ENCODE measurements around the gene SRC. TPM values are rescaled to one million over a fixed set of nuclear protein-coding genes. Genes with fewer than 3 reads are reported as not detected.

The SRC gene
- total RNA-seq, 1 donor from 2014 or later = 7.8 TPM

- Histone ChIP-seq H3K36me3 (ENCODE audit: control insufficient read depth in 3 of 3, insufficient read depth in 3 of 3, low read length in 3 of 3) (no peaks in the 10 kb centered on the region), H3K9ac (ENCODE audit: low read depth in 1 of 3, low read length in 3 of 3) (no peak overlapping the region), H3K4me1 (ENCODE audit: control insufficient read depth in 3 of 3, insufficient read depth in 3 of 3, low read length in 3 of 3) (peaks cover 0 to 5% (median 2%) of the 10 kb centered on the region in 3 donors), H3K27ac (ENCODE audit: low read depth, low read length) (no peak overlapping the region), H3K4me3 (ENCODE audit: low read length in 3 of 3) (no peak overlapping the region), H3K27me3 (ENCODE audit: control insufficient read depth in 3 of 3, insufficient read depth in 3 of 3, low read length in 3 of 3) (peaks cover 8 to 18% (median 17%) of the 10 kb centered on the region in 3 donors), H3K9me3 (ENCODE audit: control insufficient read depth in 3 of 3, low read length in 3 of 3) (no peaks in the 10 kb centered on the region)
Observed at GRCh38 chr20:37342231-37343177, 3.4 kb upstream of the SRC start.

GRCh38 chr20:37343212-37343993 lies 2.5 kb upstream of the SRC start:
- no peak overlapping the region for H3K4me3 ChIP-seq (ENCODE audit: low read length in 3 of 3)
- H3K27me3 ChIP-seq (ENCODE audit: control insufficient read depth in 3 of 3, insufficient read depth in 3 of 3, low read length in 3 of 3) = peaks cover 8 to 18% (median 17%) of the 10 kb centered on the region in 3 donors
- peaks cover 2 to 5% (median 4%) of the 10 kb centered on the region in 3 donors for H3K4me1 ChIP-seq (ENCODE audit: control insufficient read depth in 3 of 3, insufficient read depth in 3 of 3, low read length in 3 of 3)
- no peaks in the 10 kb centered on the region for H3K9me3 ChIP-seq (ENCODE audit: control insufficient read depth in 3 of 3, low read length in 3 of 3)
- no peaks in the 10 kb centered on the region for H3K36me3 ChIP-seq (ENCODE audit: control insufficient read depth in 3 of 3, insufficient read depth in 3 of 3, low read length in 3 of 3)
- no peak overlapping the region for H3K27ac ChIP-seq (ENCODE audit: low read depth, low read length)
- peak overlapping the region in 1 of 3 donors; percentile 16 for H3K9ac ChIP-seq (ENCODE audit: low read depth in 1 of 3, low read length in 3 of 3)

- H3K4me3 ChIP-seq (ENCODE audit: low read length in 3 of 3) = no peak overlapping the region
- H3K4me1 ChIP-seq (ENCODE audit: control insufficient read depth in 3 of 3, insufficient read depth in 3 of 3, low read length in 3 of 3) = peaks cover 2 to 5% (median 4%) of the 10 kb centered on the region in 3 donors
- peaks cover 8 to 18% (median 17%) of the 10 kb centered on the region in 3 donors for H3K27me3 ChIP-seq (ENCODE audit: control insufficient read depth in 3 of 3, insufficient read depth in 3 of 3, low read length in 3 of 3)
- no peaks in the 10 kb centered on the region for H3K36me3 ChIP-seq (ENCODE audit: control insufficient read depth in 3 of 3, insufficient read depth in 3 of 3, low read length in 3 of 3)
- H3K9ac ChIP-seq (ENCODE audit: low read depth in 1 of 3, low read length in 3 of 3) = no peak overlapping the region
- H3K27ac ChIP-seq (ENCODE audit: low read depth, low read length) = no peak overlapping the region
- H3K9me3 ChIP-seq (ENCODE audit: control insufficient read depth in 3 of 3, low read length in 3 of 3) = no peaks in the 10 kb centered on the region
Observed at GRCh38 chr20:37343994-37344355, 2.0 kb upstream of the SRC start.

- Histone ChIP-seq H3K36me3 (ENCODE audit: control insufficient read depth in 3 of 3, insufficient read depth in 3 of 3, low read length in 3 of 3) (no peaks in the 10 kb centered on the region), H3K9ac (ENCODE audit: low read depth in 1 of 3, low read length in 3 of 3) (no peak overlapping the region), H3K9me3 (ENCODE audit: control insufficient read depth in 3 of 3, low read length in 3 of 3) (no peaks in the 10 kb centered on the region), H3K27me3 (ENCODE audit: control insufficient read depth in 3 of 3, insufficient read depth in 3 of 3, low read length in 3 of 3) (peaks cover 8 to 18% (median 17%) of the 10 kb centered on the region in 3 donors), H3K4me1 (ENCODE audit: control insufficient read depth in 3 of 3, insufficient read depth in 3 of 3, low read length in 3 of 3) (peaks cover 2 to 8% (median 7%) of the 10 kb centered on the region in 3 donors), H3K27ac (ENCODE audit: low read depth, low read length) (no peak overlapping the region), H3K4me3 (ENCODE audit: low read length in 3 of 3) (no peak overlapping the region)
Observed at GRCh38 chr20:37344506-37345338, 1.2 kb upstream of the SRC start.

GRCh38 chr20:37346236-37346534 lies 245 bp downstream of the SRC start:
- no peak overlapping the region for H3K27ac ChIP-seq (ENCODE audit: low read depth, low read length)
- H3K9ac ChIP-seq (ENCODE audit: low read depth in 1 of 3, low read length in 3 of 3) = no peak overlapping the region
- no peak overlapping the region for H3K4me3 ChIP-seq (ENCODE audit: low read length in 3 of 3)
- peaks cover 2 to 12% (median 11%) of the 10 kb centered on the region in 3 donors for H3K4me1 ChIP-seq (ENCODE audit: control insufficient read depth in 3 of 3, insufficient read depth in 3 of 3, low read length in 3 of 3)
- H3K27me3 ChIP-seq (ENCODE audit: control insufficient read depth in 3 of 3, insufficient read depth in 3 of 3, low read length in 3 of 3) = peaks cover 2 to 18% (median 17%) of the 10 kb centered on the region in 3 donors
- H3K36me3 ChIP-seq (ENCODE audit: control insufficient read depth in 3 of 3, insufficient read depth in 3 of 3, low read length in 3 of 3) = no peaks in the 10 kb centered on the region
- H3K9me3 ChIP-seq (ENCODE audit: control insufficient read depth in 3 of 3, low read length in 3 of 3) = no peaks in the 10 kb centered on the region

- peak overlapping the region in 2 of 3 donors; percentile 45 to 57 for H3K9ac ChIP-seq (ENCODE audit: low read depth in 1 of 3, low read length in 3 of 3)
- H3K36me3 ChIP-seq (ENCODE audit: control insufficient read depth in 3 of 3, insufficient read depth in 3 of 3, low read length in 3 of 3) = no peaks in the 10 kb centered on the region
- H3K4me3 ChIP-seq (ENCODE audit: low read length in 3 of 3) = peak overlapping the region in 2 of 3 donors; percentile 38 to 41
- H3K27ac ChIP-seq (ENCODE audit: low read depth, low read length) = no peak overlapping the region
- peaks cover 2 to 18% (median 17%) of the 10 kb centered on the region in 3 donors for H3K27me3 ChIP-seq (ENCODE audit: control insufficient read depth in 3 of 3, insufficient read depth in 3 of 3, low read length in 3 of 3)
- H3K4me1 ChIP-seq (ENCODE audit: control insufficient read depth in 3 of 3, insufficient read depth in 3 of 3, low read length in 3 of 3) = peaks cover 2 to 12% (median 11%) of the 10 kb centered on the region in 3 donors
- no peaks in the 10 kb centered on the region for H3K9me3 ChIP-seq (ENCODE audit: control insufficient read depth in 3 of 3, low read length in 3 of 3)
Observed at GRCh38 chr20:37346535-37347346, 801 bp downstream of the SRC start.

- H3K9ac ChIP-seq (ENCODE audit: low read depth in 1 of 3, low read length in 3 of 3) = no peak overlapping the region
Observed at GRCh38 chr20:37347347-37347823, 1.4 kb downstream of the SRC start.

GRCh38 chr20:37347891-37348791 lies 2.2 kb downstream of the SRC start:
- Histone ChIP-seq H3K4me3 (ENCODE audit: low read length in 3 of 3) (no peak overlapping the region), H3K36me3 (ENCODE audit: control insufficient read depth in 3 of 3, insufficient read depth in 3 of 3, low read length in 3 of 3) (no peaks in the 10 kb centered on the region), H3K27me3 (ENCODE audit: control insufficient read depth in 3 of 3, insufficient read depth in 3 of 3, low read length in 3 of 3) (peaks cover 0 to 13% (median 13%) of the 10 kb centered on the region in 3 donors), H3K4me1 (ENCODE audit: control insufficient read depth in 3 of 3, insufficient read depth in 3 of 3, low read length in 3 of 3) (peaks cover 2 to 12% (median 11%) of the 10 kb centered on the region in 3 donors), H3K27ac (ENCODE audit: low read depth, low read length) (no peak overlapping the region), H3K9ac (ENCODE audit: low read depth in 1 of 3, low read length in 3 of 3) (peak overlapping the region in 1 of 3 donors; percentile 8), H3K9me3 (ENCODE audit: control insufficient read depth in 3 of 3, low read length in 3 of 3) (no peaks in the 10 kb centered on the region)

More at GRCh38 chr20:37347347-37347823, 1.4 kb downstream of the SRC start:
- no peak overlapping the region for H3K4me3 ChIP-seq (ENCODE audit: low read length in 3 of 3)
- no peak overlapping the region for H3K27ac ChIP-seq (ENCODE audit: low read depth, low read length)
- no peaks in the 10 kb centered on the region for H3K9me3 ChIP-seq (ENCODE audit: control insufficient read depth in 3 of 3, low read length in 3 of 3)
- no peaks in the 10 kb centered on the region for H3K36me3 ChIP-seq (ENCODE audit: control insufficient read depth in 3 of 3, insufficient read depth in 3 of 3, low read length in 3 of 3)
- H3K4me1 ChIP-seq (ENCODE audit: control insufficient read depth in 3 of 3, insufficient read depth in 3 of 3, low read length in 3 of 3) = peaks cover 2 to 12% (median 11%) of the 10 kb centered on the region in 3 donors
- H3K27me3 ChIP-seq (ENCODE audit: control insufficient read depth in 3 of 3, insufficient read depth in 3 of 3, low read length in 3 of 3) = peaks cover 2 to 18% (median 17%) of the 10 kb centered on the region in 3 donors

All from skeletal muscle tissue (tissue), 4 donors.